Body of pancreas (tissue), 4 donors: ENCODE data around the gene ATG4B. TPM values are rescaled to one million over a fixed set of nuclear protein-coding genes. Genes with fewer than 3 reads are reported as not detected.
A peak's percentile ranks its signal among the peaks of the same experiment; 100 is the strongest.

ENCODE experiments used
- ATAC-seq: fragments of 150-250 bp; one replicate; pipeline ENCODE4 v1.9.1; 2016
- DNase-seq, 4 donors: peaks; one replicate each; pipeline ENCODE4 v3.0.0-alpha.2; 2019
- H3K27ac ChIP-seq, 4 donors: fragments of 200-600 bp; sonication (generic); 1 replicate in 3 of 4; 2 replicates in 1 of 4; pipeline versions ENCODE4 v1.5.1 to v1.6.1; 2016 to 2019; ENCODE audit warnings: mild to moderate bottlenecking in 1 of 4, mixed read lengths in 1 of 4, moderate library complexity in 1 of 4
- H3K27me3 ChIP-seq, 2 donors: fragments of 200-600 bp; sonication (generic); one replicate each; pipeline ENCODE4 v1.6.0; 2016; ENCODE audit warnings: mild to moderate bottlenecking in 1 of 2
- H3K36me3 ChIP-seq, 2 donors: fragments of 200-600 bp; sonication (generic); replicated peaks in 1 of 2; 2 replicates each; pipeline ENCODE4 v1.5.1; 2016; ENCODE audit warnings: low read depth in 2 of 2; ENCODE audit not compliant: insufficient read depth in 1 of 2
- H3K4me1 ChIP-seq: fragments of 200-600 bp; sonication (generic); one replicate; pipeline ENCODE4 v1.6.0; 2016
- H3K4me3 ChIP-seq, 2 donors: fragments of 200-600 bp; sonication (generic); 1 replicate in 1 of 2; 2 replicates in 1 of 2; pipeline ENCODE4 v1.5.1; 2016 to 2019
- H3K9me3 ChIP-seq, 3 donors: fragments of 200-600 bp; sonication (generic); 1 replicate in 2 of 3; 2 replicates in 1 of 3; pipeline ENCODE4 v1.5.1; 2016
- CTCF ChIP-seq, 7 experiments: fragments of 450-650 bp in 4 of 7; fragments of 200-600 bp in 3 of 7; sonication (generic) in 3 of 7; IDR thresholded peaks; one replicate each; pipeline ENCODE4 v1.5.1; 2016 to 2019; ENCODE audit warnings: antibody characterized with exemption in 7 of 7
- POLR2A ChIP-seq, 3 donors: fragments of 450-650 bp; IDR thresholded peaks; one replicate each; pipeline ENCODE4 v1.6.1; 2016; ENCODE audit warnings: antibody characterized with exemption in 3 of 3, mild to moderate bottlenecking in 2 of 3
- WGBS, 2 donors: methylation state at CpG; one replicate each; pipeline ENCODE4 v1.1.5; 2017; 5-methylcytosine and 5-hydroxymethylcytosine counted together
- intact Hi-C: fragments of 100-400 bp; cut with DNase I; formaldehyde crosslinking; loops from one replicate; pipeline ENCODE4 v1.15.1; 2023
- total RNA-seq, 2 donors: library from RNA; depleted of rRNA; stranded (reverse); fragments of >200 nt; gene quantifications; one replicate each; pipeline ENCODE4 v1.1.0, GENCODE V29; 2016

ATG4B gene
- total RNA-seq, 2 donors from 2014 or later = 27.5 to 54.4 TPM

GRCh38 chr2:241680044-241680443 is 42.6 kb downstream of the ATG4B start:
- Histone ChIP-seq H3K9me3 (no peaks in the 10 kb centered on the region), H3K36me3 (no peaks in the 10 kb centered on the region), H3K27ac (no peak overlapping the region), H3K4me1 (no peaks in the 10 kb centered on the region), H3K27me3 (no peaks in the 10 kb centered on the region), H3K4me3 (no peak overlapping the region)
- DNase-seq = no peak
- TF ChIP-seq CTCF (IDR thresholded peaks at IDR 0.05) (no peak), POLR2A (IDR thresholded peaks at IDR 0.05) (no peak)
- WGBS, 2 donors = 67 to 81% methylated on average over 12 of the region's 12 CpGs
- no peak for ATAC-seq
- intact Hi-C loops = no loop called here

- no peaks in the 10 kb centered on the region for H3K36me3 ChIP-seq
- ATAC-seq = peak; percentile 28
- no peaks in the 10 kb centered on the region for H3K9me3 ChIP-seq
- peaks cover 7% of the 10 kb centered on the region for H3K4me1 ChIP-seq
- intact Hi-C loops = no loop called here
- H3K4me3 ChIP-seq = no peak overlapping the region
- H3K27me3 ChIP-seq = no peaks in the 10 kb centered on the region
- DNase-seq = peak in 1 of 4 donors; percentile 43
- no peak overlapping the region for H3K27ac ChIP-seq
- no peak for TF ChIP-seq CTCF (IDR thresholded peaks at IDR 0.05)
- no peak for TF ChIP-seq POLR2A (IDR thresholded peaks at IDR 0.05)
- WGBS, 2 donors = 79 to 91% methylated on average over 14 of the region's 14 CpGs
Measured at GRCh38 chr2:241680827-241681599, 43.5 kb downstream of the ATG4B start.

GRCh38 chr2:241686324-241686649 is 48.8 kb downstream of the ATG4B start:
- intact Hi-C loops = no loop called here
- TF ChIP-seq CTCF (IDR thresholded peaks at IDR 0.05) (no peak), POLR2A (IDR thresholded peaks at IDR 0.05) (no peak)
- Histone ChIP-seq H3K4me1 (peaks cover 23% of the 10 kb centered on the region), H3K4me3 (peak overlapping the region; percentile 52 to 79), H3K27ac (peak overlapping the region; percentile 22 to 98 (median 61)), H3K36me3 (peaks cover 0 to 1% of the 10 kb centered on the region in 2 donors), H3K27me3 (no peaks in the 10 kb centered on the region), H3K9me3 (no peaks in the 10 kb centered on the region)
- 0 to 1% methylated on average over 8 to 35 of the region's 37 CpGs for WGBS, 2 donors
- ATAC-seq = no peak
- DNase-seq = no peak

- Histone ChIP-seq H3K9me3 (no peaks in the 10 kb centered on the region), H3K4me1 (peaks cover 23% of the 10 kb centered on the region), H3K36me3 (peaks cover 0 to 1% of the 10 kb centered on the region in 2 donors), H3K27ac (peak within 1 kb of the TSS; percentile 79 to 98 (median 92)), H3K27me3 (no peaks in the 10 kb centered on the region), H3K4me3 (peak within 1 kb of the TSS; percentile 79 to 93)
- TF ChIP-seq CTCF (IDR thresholded peaks at IDR 0.05) = peak in 2 of 7 experiments; percentile 2 to 7
- peak; percentile 68 to 81 (median 81) for TF ChIP-seq POLR2A (IDR thresholded peaks at IDR 0.05)
- 1% methylated on average over 86 of the region's 102 CpGs; no CpG with 5 or more reads in 1 of the 2 donors for WGBS, 2 donors
- peak; percentile 98 for ATAC-seq
- peak; percentile 96 to 98 (median 96) for DNase-seq
- intact Hi-C loops = no loop called here
Measured at GRCh38 chr2:241686650-241687425, 49.3 kb downstream of the ATG4B start, which contains the start of gene DTYMK. DTYMK (minus strand) TSS chr2:241686815; CDS start chr2:241686783, 32 bp downstream.
